ENCODE measurements around the gene GET3.
"Not testable (repeated sequence)": the region's sequence is repeated elsewhere in the genome, so short reads cannot be mapped to it uniquely, and the experiment has no call there.

The GET3 gene

DNA sequence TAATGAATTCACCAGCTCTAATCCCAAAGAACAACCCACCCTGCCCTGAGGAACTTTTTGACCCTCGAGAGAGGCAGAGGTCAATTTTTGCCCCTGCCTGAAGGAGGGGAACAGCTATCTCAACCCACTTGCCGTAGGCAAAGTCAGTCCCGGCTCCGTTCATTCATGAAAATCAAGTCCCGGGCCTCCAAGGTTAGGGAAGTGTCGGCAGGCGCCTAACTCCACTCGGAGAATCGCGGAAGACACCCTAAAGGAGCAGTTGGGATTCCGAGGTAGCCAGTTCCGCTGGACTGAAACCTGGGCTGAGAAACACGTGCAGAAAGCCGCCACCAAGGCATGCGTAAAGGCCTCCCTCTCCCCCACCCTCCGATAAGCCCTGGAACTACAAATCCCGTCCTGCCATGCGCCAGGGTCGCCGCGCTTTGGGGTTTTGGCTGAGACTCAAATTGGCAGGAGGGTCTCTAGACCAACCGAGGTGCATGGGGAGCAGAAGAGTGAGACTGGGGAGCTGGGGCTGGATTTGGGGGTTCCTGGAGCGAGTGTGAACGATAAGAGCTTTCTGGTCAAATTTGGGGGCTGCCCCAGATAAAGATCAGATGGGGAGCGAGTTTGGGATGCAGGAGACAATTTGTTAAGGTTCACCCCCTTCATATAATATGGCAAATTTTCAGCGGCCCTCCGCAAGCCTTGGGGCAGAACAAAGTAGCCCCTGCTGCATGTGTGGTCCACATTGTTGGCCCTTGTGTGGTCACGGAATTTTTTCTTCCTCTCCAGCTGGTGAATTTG is 13.5 kb upstream of the GET3 start, which contains the start of gene TNPO2:
Gene TNPO2 (minus strand): TSS at position 292 of the 786 bp plus-strand sequence. CDS start 2,955 bp downstream, outside the sequence.
- H3K4me3 ChIP-seq (replicated peaks; ENCODE audit: low read depth, low read length), result peak within 1 kb of the TSS; percentile 81
- DNase-seq (ENCODE audit: low read depth), result peak; percentile 67
- TF ChIP-seq, protein P1, sequence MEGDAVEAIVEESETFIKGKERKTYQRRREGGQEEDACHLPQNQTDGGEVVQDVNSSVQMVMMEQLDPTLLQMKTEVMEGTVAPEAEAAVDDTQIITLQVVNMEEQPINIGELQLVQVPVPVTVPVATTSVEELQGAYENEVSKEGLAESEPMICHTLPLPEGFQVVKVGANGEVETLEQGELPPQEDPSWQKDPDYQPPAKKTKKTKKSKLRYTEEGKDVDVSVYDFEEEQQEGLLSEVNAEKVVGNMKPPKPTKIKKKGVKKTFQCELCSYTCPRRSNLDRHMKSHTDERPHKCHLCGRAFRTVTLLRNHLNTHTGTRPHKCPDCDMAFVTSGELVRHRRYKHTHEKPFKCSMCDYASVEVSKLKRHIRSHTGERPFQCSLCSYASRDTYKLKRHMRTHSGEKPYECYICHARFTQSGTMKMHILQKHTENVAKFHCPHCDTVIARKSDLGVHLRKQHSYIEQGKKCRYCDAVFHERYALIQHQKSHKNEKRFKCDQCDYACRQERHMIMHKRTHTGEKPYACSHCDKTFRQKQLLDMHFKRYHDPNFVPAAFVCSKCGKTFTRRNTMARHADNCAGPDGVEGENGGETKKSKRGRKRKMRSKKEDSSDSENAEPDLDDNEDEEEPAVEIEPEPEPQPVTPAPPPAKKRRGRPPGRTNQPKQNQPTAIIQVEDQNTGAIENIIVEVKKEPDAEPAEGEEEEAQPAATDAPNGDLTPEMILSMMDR (IDR thresholded peaks at IDR 0.05; ENCODE audit: low read length, missing control alignments), result no peak

DNA sequence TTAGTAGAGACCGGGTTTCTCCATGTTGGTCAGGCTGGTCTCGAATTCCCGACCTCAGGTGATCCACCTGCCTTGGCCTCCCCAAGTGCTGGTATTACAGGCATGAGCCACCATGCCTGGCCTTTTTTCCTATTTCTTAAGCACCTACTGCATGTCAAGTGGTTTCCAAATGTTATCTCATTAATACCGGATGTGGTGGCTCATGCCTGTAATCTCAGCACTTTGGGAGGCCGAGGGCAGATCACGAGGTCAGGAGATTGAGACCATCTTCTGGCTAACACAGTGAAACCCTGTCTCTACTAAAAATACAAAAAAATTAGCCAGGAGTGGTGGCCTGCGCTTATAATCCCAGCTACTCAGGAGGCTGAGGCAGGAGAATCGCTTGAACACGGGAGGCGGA is 11.7 kb upstream of the GET3 start:
- not testable (repeated sequence) for DNase-seq (ENCODE audit: low read depth); H3K4me3 ChIP-seq (replicated peaks; ENCODE audit: low read depth, low read length)

DNA sequence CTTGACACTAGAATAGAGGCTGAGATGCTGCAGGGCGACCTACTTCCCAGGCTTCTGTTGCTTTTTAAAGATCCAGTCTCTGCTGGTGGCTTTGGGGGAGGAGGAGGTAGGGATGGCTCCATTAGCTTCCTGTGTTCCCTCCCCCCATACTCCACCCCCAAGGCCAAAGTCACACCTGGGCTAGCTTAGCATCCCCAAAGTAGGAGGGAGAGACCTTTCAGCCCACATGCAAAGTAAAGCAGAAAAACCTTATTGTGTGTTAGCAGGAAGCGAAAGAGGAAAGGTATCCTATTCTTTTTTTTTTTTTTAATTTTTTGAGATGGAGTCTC is 10.3 kb upstream of the GET3 start:
- DNase-seq (ENCODE audit: low read depth), result no peak
- TF ChIP-seq, protein P1 (IDR thresholded peaks at IDR 0.05; ENCODE audit: low read length, missing control alignments), result no peak
- H3K4me3 ChIP-seq (replicated peaks; ENCODE audit: low read depth, low read length), result no peak overlapping the region

DNA sequence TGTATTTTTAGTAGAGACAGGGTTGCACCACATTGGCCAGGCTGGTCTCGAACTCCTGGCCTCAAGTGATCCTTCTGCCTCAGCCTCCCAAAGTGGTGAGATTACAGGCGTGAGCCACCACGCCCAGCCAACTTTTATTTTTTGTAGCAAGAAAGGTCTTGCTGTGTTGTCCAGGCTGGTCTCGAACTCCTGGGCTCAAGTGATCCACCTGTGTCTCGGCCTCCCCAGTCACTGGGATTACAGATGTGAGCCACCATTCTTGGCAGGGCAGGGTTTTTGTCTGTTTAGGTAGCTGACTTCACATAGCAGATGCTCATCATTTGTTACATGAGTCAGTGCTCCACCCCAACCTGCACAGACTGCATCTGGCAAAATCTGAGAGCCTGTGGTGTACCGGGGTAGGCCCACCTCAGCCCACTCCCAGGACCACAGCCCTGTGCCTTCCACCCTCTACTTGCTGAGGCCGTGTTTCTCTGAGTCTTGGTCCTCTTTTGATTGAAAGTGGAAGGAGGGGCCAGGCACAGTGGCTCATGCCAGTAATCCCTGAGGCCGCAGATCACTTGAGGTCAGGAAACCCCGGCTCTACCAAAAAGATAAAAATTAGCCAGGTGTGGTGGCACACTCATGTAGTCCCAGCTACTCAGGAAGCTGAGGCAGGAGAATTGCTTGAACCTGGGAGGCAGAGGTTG is 9.4 kb upstream of the GET3 start:
- TF ChIP-seq, protein P1 (IDR thresholded peaks at IDR 0.05; ENCODE audit: low read length, missing control alignments), result no peak
- DNase-seq (ENCODE audit: low read depth), result no peak
- H3K4me3 ChIP-seq (replicated peaks; ENCODE audit: low read depth, low read length), result no peak overlapping the region

DNA sequence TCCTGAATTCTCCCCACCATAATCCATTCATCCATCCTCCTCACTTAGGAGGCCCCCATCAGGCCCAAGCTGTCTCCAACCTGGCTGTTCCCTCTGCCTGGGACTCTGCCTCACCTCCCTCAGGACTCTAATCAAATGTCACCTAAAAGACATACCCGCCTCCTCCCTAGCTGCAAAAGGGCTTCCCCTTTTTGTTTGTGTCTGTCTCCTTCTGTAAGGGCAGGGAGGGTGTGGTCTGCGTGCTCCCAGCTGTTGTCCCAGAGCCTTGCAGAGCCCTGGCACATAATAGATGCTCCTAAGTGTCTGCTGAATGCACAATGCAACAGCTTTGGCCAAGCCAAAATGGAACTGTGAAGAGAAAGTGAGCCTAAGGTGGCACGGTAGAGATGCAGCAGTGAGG is 7.2 kb upstream of the GET3 start:
- no peak for DNase-seq (ENCODE audit: low read depth)
- H3K4me3 ChIP-seq (replicated peaks; ENCODE audit: low read depth, low read length), result no peak overlapping the region
- TF ChIP-seq, protein P1 (IDR thresholded peaks at IDR 0.05; ENCODE audit: low read length, missing control alignments), result no peak

DNA sequence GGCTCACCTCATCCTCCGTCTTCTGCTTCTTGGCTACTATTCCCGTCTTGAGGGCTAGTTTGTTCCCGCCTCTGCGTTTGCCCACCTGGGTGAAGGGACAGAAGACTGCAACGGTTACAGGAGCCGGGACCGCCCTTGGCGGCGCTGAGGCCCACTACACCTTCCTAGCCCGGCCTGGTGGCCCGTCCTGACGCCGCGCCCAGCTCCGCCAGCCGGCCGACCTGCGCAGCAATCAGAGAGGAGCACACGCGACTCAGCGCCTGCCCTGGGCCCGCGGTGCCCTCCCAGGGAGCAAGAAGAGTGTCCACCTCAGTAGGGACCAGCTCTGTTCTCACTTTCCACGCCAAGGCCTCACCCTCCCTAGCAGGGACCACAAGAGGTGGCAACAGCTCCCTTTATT is 6.0 kb upstream of the GET3 start:
- DNase-seq (ENCODE audit: low read depth), result no peak
- TF ChIP-seq, protein P1 (IDR thresholded peaks at IDR 0.05; ENCODE audit: low read length, missing control alignments), result no peak
- H3K4me3 ChIP-seq (replicated peaks; ENCODE audit: low read depth, low read length), result no peak overlapping the region

DNA sequence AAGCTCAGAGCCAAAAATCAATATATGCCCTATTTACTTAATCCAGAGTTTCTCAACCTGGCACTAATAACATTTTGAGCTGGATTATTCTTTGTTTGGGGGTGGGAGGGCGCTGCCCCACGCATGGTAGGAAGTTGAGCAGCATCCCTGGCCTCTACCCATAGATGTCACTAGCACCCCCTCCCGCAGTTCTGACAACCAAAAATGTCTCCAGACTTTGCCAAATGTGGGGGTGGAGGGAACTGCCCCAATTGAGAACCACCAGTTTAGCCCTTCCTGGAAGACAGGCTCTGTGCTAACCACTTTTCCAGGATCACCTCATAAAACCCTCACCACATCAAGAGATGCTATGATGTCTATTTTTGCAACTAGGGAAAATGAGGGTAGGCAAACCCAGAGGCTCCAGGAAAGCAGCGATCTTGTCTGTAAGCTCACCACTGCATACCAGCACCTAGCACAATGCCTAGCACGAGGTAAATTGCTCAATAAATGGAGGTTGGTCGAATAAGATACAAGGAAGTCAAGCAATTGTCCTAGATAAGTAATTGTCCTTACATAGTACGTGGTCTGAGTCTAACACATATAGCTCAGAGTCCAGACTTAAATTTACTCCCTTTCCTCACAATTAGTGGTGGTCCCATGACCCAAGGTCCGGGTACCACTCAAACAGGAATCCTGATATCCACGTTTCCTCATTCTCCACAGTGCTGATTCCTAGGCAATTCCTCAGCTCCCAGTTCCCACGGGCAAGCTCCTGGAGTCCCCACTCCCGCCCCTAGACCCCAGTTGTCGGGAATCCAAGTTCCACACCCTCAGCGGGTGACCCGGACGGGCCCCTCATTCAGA is 3.7 kb upstream of the GET3 start:
- peak overlapping the region; percentile 98 for H3K4me3 ChIP-seq (replicated peaks; ENCODE audit: low read depth, low read length)
- DNase-seq (ENCODE audit: low read depth), result peak; percentile 49
- TF ChIP-seq, protein P1 (IDR thresholded peaks at IDR 0.05; ENCODE audit: low read length, missing control alignments), result peak; percentile 34
